Measurements from ENCODE around the gene SOX13.
"Not testable (repeated sequence)": the region's sequence is repeated elsewhere in the genome, so short reads cannot be mapped to it uniquely, and the experiment has no call there.

SOX13 gene

DNA sequence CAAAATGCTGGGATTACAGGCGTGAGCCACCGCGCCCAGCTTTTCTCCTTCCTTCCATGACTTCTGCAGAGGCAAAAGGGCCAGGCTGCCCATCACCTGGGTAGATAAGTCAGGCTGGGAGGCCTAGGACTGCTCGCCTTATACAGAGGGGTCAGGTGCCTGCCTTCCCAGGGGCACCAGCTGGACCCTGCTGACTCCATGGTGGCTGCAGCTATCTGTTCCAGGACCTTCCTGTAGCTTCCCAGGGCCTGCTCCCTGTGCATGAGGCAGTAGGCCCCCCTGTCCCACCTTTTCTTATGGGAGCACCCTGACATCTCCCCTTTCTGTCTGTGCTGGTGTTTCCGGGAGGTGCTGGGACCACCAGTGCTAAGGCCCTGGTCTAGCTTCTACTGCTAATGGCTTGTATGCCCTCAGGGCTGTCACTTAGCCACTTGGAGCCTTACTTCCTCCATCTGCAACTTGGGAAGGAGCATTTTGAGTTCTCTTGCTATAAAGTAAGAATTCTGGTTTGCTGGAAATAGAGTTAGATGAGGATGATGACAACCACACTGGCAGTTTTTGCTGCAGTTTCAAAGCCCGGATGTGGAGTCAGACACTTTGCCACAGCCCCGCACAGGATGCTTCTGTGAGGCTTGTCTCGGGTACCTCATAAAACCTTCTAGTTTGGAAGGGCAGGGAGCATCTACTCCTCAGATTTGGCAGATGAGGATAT, 14.4 kb downstream of the SOX13 start:
- no peaks in the 10 kb centered on the region for H3K36me3 ChIP-seq (ENCODE audit: insufficient read depth, low read length)
- no peak overlapping the region for H3K27ac ChIP-seq
- no peak overlapping the region for H3K4me3 ChIP-seq
- H3K9ac ChIP-seq (ENCODE audit: insufficient read length), result no peak overlapping the region
- DNase-seq (ENCODE audit: low read depth, low spot score), result no peak
- TF ChIP-seq FOXP2 (optimal IDR thresholded peaks at IDR 0.05; ENCODE audit: control extremely low read depth, extremely low read length, insufficient read depth) (no peak), POLR2AphosphoS5 (IDR thresholded peaks at IDR 0.05; ENCODE audit: borderline replicate concordance, low read depth, low read length) (no peak), EZH2 (IDR thresholded peaks at IDR 0.05) (no peak)
- H3K9me3 ChIP-seq (ENCODE audit: low read depth, low read length), result no peaks in the 10 kb centered on the region

DNA sequence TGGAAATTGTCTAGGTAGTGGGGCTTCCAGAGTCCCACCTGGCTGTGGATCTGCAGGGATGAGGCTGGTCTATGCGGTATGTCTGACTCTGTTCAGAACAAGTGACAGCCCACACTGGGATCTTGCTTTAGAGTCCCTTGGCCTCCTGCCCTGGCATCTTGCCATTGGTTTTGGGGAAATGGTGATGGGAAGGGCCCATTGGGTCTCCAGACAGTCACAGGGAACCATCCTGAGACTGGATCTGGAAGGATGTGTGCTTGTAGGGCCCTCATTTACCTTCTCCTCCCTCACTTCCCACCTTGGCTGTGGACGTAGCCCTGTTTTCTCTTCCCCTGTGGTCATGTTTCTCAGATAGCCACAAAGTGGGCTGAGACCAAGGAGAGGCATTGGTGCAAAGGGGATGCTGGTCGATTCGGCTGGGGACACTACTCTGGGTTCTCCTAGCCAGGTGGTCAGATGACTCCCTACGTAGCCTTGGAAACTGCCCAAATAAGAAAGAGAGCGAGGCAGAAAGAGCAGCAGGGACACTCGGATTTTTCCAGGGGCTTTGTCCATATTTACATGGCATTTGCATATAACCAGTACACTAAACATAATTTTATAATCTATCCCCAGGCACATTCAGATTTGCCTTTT, 15.1 kb downstream of the SOX13 start:
- no peak overlapping the region for H3K4me3 ChIP-seq
- H3K27ac ChIP-seq, result no peak overlapping the region
- no peak for TF ChIP-seq FOXP2 (optimal IDR thresholded peaks at IDR 0.05; ENCODE audit: control extremely low read depth, extremely low read length, insufficient read depth)
- TF ChIP-seq POLR2AphosphoS5 (IDR thresholded peaks at IDR 0.05; ENCODE audit: borderline replicate concordance, low read depth, low read length), result no peak
- TF ChIP-seq EZH2 (IDR thresholded peaks at IDR 0.05), result no peak
- no peak overlapping the region for H3K9ac ChIP-seq (ENCODE audit: insufficient read length)
- no peaks in the 10 kb centered on the region for H3K36me3 ChIP-seq (ENCODE audit: insufficient read depth, low read length)
- DNase-seq (ENCODE audit: low read depth, low spot score), result no peak
- no peaks in the 10 kb centered on the region for H3K9me3 ChIP-seq (ENCODE audit: low read depth, low read length)

- no peak for TF ChIP-seq EZH2 (IDR thresholded peaks at IDR 0.05)
- no peak for TF ChIP-seq FOXP2 (optimal IDR thresholded peaks at IDR 0.05; ENCODE audit: control extremely low read depth, extremely low read length, insufficient read depth)
- TF ChIP-seq POLR2AphosphoS5 (IDR thresholded peaks at IDR 0.05; ENCODE audit: borderline replicate concordance, low read depth, low read length), result no peak
- no peak for DNase-seq (ENCODE audit: low read depth, low spot score)
- Histone ChIP-seq H3K36me3 (ENCODE audit: insufficient read depth, low read length) (no peaks in the 10 kb centered on the region), H3K9me3 (ENCODE audit: low read depth, low read length) (no peaks in the 10 kb centered on the region), H3K4me3 (no peak overlapping the region), H3K27ac (no peak overlapping the region), H3K9ac (ENCODE audit: insufficient read length) (no peak overlapping the region)
These were observed 15.7 kb downstream of the SOX13 start for GRCh38 chr1:204088596-204088995.

DNA sequence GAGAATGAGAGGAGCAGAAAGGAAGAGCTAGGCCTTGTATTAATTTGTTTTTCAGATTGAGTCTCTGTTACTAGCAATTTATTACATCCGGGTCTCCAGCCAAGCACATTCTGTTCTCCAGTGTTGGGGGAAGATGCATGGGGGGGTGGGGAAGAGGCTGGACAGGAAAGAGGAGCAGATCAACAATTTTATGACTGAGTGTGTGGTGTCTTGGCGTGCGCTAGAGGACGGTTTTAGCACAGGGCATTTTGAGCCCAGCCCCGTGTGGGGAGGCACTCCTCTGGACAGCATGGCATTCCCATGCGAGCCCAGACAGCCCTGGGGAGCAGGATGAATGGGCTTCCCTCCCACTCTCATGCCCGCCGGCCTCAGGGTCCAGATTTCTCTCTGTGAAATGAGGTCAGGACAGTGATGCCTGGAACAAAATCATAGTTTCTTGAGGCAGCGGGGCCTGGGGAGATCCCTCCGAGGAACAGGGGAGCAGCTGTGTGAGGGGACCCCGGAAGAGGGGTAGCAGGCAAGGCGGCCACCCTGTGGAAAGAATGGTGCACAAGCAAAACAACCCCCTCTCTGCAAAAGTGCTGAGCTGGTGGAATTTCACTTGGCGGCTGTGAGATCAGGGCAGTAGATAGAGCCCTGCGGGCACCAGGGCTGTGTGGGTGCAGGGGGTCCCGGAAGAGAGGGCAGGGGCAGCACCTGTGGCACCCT, 16.3 kb downstream of the SOX13 start:
- no peak for DNase-seq (ENCODE audit: low read depth, low spot score)
- Histone ChIP-seq H3K27ac (no peak overlapping the region), H3K4me3 (no peak overlapping the region), H3K9ac (ENCODE audit: insufficient read length) (no peak overlapping the region), H3K9me3 (ENCODE audit: low read depth, low read length) (no peaks in the 10 kb centered on the region), H3K36me3 (ENCODE audit: insufficient read depth, low read length) (no peaks in the 10 kb centered on the region)
- TF ChIP-seq POLR2AphosphoS5 (IDR thresholded peaks at IDR 0.05; ENCODE audit: borderline replicate concordance, low read depth, low read length), result no peak
- TF ChIP-seq FOXP2 (optimal IDR thresholded peaks at IDR 0.05; ENCODE audit: control extremely low read depth, extremely low read length, insufficient read depth), result no peak
- no peak for TF ChIP-seq EZH2 (IDR thresholded peaks at IDR 0.05)

DNA sequence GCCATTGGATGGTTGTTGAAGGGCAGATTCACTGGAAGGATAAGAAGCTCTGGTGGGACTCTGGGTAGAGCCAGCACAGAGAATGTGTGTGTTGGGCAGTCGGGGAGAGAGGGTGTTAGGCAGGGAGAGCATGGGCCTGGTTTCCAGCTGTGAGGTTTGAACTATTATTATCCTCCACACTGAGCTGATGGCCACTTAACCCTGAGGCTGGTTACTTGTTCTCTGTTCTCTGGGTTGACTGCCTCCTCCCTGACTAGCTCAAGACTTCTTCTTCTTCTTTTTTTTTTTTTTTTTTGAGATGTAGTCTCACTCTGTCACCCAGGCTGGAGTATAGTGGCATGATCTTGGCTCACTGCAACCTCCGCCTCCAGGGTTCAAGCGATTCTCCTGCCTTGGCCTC, 17.2 kb downstream of the SOX13 start:
- not testable (repeated sequence) for H3K9me3 ChIP-seq (ENCODE audit: low read depth, low read length); H3K27ac ChIP-seq; DNase-seq (ENCODE audit: low read depth, low spot score)

DNA sequence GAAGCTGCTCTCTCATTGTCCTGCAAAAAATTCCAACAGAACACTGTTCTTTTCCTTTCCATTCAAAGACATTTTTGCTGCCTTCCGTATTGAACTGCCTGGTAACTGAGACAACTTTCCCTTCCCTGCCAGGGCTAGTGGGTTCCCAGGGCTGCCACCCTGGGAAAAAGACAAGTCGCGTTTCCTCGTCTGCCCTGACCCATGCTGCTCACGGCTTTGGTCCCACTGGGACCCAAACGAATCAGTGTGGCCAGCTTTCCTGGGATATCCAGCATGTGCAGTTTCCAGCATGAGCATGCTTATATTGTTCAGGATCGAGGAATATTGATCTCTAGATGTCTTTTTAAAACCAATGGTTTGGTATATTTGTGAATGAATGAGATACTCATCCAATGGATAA, 18.2 kb downstream of the SOX13 start:
- TF ChIP-seq EZH2 (IDR thresholded peaks at IDR 0.05) (no peak), POLR2AphosphoS5 (IDR thresholded peaks at IDR 0.05; ENCODE audit: borderline replicate concordance, low read depth, low read length) (no peak), FOXP2 (optimal IDR thresholded peaks at IDR 0.05; ENCODE audit: control extremely low read depth, extremely low read length, insufficient read depth) (no peak)
- Histone ChIP-seq H3K4me3 (no peak overlapping the region), H3K27ac (no peak overlapping the region), H3K36me3 (ENCODE audit: insufficient read depth, low read length) (no peaks in the 10 kb centered on the region), H3K9ac (ENCODE audit: insufficient read length) (no peak overlapping the region), H3K9me3 (ENCODE audit: low read depth, low read length) (no peaks in the 10 kb centered on the region)
- DNase-seq (ENCODE audit: low read depth, low spot score), result no peak

More for the DNA sequence above, 17.2 kb downstream of the SOX13 start:
- not testable (repeated sequence) for H3K9ac ChIP-seq (ENCODE audit: insufficient read length); H3K36me3 ChIP-seq (ENCODE audit: insufficient read depth, low read length); H3K4me3 ChIP-seq

DNA sequence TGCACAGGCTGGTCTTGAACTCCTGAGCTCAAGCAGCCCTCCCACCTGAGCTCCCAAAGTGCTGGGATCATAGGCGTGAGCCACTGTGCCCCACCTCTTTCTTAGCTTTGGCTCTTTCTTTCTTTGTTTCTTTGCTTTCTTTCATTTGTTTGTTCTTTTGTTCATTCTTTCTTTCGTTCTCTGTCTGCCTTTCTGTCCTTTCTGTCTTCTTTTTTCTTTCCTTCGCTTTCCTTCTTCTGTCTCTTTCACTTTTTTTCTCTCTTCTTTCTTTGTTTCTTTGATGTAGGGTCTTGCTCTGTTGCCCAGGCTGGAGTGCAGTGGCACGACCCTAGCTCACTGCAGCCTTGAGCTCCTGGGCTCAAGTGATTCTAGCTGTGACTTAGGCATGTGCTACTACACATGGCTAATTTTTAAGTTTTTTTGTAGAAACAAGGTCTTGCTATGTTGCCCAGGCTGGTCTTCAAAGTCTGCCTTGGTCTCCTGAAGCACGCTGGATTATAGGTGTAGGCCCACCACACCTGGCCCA, 18.9 kb downstream of the SOX13 start:
- Histone ChIP-seq H3K36me3 (ENCODE audit: insufficient read depth, low read length) (no peaks in the 10 kb centered on the region), H3K9me3 (ENCODE audit: low read depth, low read length) (no peaks in the 10 kb centered on the region), H3K4me3 (no peak overlapping the region), H3K27ac (no peak overlapping the region), H3K9ac (ENCODE audit: insufficient read length) (no peak overlapping the region)
- TF ChIP-seq EZH2 (IDR thresholded peaks at IDR 0.05) (no peak), POLR2AphosphoS5 (IDR thresholded peaks at IDR 0.05; ENCODE audit: borderline replicate concordance, low read depth, low read length) (no peak)
- DNase-seq (ENCODE audit: low read depth, low spot score), result no peak

GRCh38 chr1:204092632-204093420, 19.9 kb downstream of the SOX13 start:
- DNase-seq (ENCODE audit: low read depth, low spot score), result no peak
- peak overlapping the region; percentile 28 for H3K4me3 ChIP-seq
- H3K27ac ChIP-seq, result no peak overlapping the region

More at GRCh38 chr1:204092632-204093420, 19.9 kb downstream of the SOX13 start:
- Histone ChIP-seq H3K9me3 (ENCODE audit: low read depth, low read length) (no peaks in the 10 kb centered on the region), H3K36me3 (ENCODE audit: insufficient read depth, low read length) (no peaks in the 10 kb centered on the region), H3K9ac (ENCODE audit: insufficient read length) (no peak overlapping the region)
- TF ChIP-seq FOXP2 (optimal IDR thresholded peaks at IDR 0.05; ENCODE audit: control extremely low read depth, extremely low read length, insufficient read depth) (no peak), POLR2AphosphoS5 (IDR thresholded peaks at IDR 0.05; ENCODE audit: borderline replicate concordance, low read depth, low read length) (no peak), EZH2 (IDR thresholded peaks at IDR 0.05) (no peak)
